Tongue (tissue), 2 donors: ENCODE data around the gene ROPN1L. TPM values are rescaled to one million over a fixed set of nuclear protein-coding genes. Genes with fewer than 3 reads are reported as not detected.

Experiments
- DNase-seq: peaks from one replicate; pipeline ENCODE4 v3.0.0-alpha.2; 2015
- total RNA-seq: library from RNA; depleted of rRNA; stranded (reverse); fragments of >200 nt; gene quantifications from one replicate; pipeline ENCODE4 v1.2.3, GENCODE V29; 2014

Gene ROPN1L
- total RNA-seq, 1 donor from 2014 or later, result 0.41 TPM

DNA sequence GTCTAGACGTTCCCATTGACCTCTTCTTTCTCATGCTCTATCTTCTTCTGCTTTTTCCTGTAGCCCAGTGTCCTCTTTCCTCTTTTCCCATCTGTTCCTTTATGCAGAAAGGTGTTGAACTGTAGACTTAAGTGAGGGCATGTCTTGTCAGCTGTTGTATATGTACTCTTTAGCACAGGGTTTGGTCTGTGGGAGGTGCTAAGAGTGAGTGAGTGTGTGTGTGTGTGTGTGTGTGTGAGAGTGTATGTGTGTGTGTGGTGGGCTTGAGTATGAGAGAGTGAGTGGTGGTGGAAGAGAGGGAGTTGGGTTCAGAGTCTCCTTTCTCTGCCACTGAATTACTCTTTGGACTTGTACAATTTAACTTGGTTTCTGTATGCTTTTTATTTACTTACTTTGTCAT, 10.3 kb upstream of the ROPN1L start:
- DNase-seq, result no peak

DNA sequence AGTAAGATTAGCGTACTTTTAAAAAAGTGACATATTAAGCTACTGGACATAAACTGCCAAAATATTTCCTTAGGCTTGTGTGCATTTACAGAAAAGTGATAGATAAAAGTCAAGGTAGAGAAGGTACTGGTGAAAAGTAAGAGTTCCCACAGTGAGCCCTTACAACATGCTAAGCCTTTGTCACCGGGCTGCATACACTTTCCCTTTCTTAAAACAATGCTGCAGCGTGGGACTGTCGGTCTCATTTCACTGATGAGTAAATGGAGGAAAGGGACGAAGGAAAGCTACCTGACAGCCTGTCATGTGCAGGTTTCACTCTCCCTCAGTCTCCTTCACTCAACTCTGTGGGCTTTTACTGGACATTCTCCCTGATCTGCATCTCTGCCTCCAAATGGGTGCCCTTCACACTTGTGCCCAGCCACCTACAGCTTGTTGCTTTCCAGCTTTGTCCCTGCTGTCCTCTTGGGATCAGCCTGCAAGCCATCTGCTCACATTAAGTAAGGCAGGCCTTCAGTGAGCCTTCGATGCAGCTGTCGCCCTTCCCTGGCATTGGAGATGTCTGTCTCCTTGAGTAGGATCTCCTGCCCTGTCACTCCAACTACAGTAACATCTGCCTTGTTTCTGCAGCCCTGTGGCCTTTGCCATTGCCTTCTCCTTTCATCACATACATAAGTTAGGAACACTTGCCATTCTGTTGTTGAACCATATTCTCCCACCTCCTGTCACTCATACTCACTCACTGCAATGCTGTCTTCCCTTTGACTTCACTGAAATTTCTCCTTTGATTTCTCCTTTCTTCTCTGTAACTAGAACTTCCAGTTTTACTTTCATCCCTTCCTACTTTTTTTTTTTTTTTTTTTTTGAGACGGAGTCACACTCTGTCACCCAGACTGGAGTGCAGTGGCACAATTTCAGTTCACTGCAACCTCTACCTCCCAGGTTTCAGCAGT, 9.3 kb upstream of the ROPN1L start:
- DNase-seq, result peak; percentile 74

DNA sequence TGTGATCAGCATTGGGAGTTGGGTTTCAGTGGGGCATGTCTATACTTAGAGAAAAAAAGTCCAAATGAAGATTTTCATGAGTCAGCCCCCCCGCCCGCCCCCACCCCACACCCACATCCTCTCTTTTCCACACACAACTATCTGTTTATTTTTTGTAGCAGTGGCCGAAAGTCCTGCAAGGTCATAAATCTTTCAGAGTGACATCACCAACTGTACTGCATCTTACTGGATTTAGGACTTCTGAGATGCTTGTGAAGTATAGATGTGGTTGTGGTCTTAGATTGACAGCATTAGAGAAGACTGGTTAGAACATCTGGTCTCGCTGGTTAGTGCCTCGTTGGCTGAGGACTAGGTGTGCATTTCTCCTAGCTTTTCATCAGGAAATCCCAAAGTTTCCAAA, 7.3 kb upstream of the ROPN1L start:
- no peak for DNase-seq

DNA sequence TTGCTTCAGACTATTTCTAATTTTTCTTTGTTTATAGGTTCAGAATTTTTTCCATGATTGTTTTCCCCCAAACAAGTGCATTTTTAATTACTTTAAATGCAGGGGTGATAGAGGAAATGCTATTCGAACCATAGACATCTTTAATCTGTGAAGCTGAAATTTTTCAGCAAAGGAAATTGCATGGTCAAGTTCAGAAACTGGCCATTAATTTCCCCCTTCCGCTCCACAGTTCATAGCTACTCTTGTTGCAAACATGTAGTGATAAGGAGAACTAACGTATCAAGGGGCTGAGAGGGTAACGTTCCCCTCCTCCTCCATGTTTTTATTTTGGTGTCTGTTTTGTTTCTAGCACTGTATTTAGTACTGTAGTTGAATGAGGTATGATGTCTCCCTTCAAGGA, 3.4 kb upstream of the ROPN1L start:
- DNase-seq, result no peak

DNA sequence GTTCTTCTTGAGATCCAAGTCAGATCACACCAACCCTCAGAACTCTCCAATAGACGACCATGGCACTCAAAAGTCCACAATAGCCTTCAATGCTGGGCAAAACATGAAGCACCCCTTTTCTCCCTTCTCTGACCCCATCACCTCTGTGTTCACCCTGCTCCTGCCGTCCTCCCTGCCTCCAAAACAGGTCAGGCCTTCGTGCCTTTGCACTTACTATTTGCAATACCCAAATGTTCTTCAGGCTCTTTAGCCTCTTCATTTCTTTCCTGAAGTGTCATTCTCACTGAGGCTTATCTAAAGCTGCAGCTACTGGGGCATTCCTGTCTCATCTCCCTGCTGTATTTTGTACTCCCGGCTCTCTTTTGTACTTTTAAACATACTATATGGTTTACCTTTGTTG, 2.0 kb upstream of the ROPN1L start:
- DNase-seq, result no peak

DNA sequence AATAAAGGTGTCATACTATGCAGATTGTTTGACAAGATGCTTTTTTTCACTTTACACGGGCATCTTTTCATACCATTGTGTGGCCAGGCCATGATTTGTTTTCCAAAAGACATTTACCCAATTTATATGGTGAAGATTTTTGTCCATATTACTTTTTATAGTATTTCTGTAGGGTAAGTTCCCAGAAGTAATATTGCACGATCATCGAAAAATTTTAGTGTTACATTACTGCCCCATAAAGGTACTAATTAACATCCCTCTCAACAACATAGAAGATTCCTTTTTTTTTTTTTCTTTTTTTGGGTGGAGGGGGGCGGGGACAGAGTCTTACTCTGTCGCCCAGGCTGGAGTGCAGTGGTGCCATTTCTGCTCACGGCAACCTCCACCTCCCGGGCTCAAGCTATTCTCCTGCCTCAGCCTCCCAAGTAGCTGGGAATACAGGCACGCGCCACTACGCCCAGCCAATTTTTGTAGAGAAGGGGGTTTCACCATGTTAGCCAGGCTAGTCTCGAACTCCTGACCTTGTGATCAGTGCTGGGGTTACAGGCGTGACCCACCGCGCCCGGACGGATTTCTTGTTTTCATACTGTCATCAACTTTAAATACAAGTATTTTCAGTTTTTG, 1.2 kb upstream of the ROPN1L start:
- DNase-seq, result no peak

DNA sequence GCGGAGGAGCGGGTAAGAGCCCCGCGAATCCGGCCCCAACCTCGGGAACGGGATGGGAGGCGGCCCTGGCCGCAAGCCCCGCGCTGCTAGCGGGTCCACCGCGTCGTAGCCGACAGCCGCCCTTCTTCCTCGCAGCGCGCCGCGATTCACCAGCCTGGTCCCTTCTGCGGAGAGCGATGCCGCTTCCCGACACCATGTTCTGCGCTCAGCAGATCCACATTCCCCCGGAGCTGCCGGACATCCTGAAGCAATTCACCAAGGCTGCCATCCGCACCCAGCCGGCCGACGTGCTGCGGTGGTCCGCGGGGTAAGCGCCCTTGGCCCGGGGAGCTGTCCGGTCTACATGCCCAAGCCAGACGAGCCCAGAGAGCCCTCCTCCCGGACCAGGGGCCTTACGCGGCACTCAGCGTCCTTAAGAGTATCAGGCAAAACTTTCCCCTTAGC, 335 bp downstream of the ROPN1L start:
- DNase-seq, result no peak

DNA sequence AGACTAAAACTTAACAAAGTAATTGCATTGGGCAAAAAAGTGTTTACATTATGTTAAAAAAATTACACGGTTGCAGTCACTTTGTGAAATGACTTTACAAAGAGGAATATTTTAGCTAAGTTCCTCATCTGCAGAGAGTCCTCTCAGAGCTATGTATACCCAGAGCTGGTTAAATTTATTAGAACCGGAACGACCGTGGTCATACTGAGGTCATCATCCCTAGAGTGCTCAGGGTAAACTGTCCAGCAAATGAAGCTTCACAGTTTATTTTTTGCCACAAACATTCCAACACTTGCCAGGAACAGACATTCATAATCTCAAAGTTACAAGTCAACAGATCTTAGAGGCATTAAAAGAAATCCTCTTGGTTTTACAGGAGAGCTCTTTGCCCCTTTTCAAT, 897 bp downstream of the ROPN1L start:
- no peak for DNase-seq

DNA sequence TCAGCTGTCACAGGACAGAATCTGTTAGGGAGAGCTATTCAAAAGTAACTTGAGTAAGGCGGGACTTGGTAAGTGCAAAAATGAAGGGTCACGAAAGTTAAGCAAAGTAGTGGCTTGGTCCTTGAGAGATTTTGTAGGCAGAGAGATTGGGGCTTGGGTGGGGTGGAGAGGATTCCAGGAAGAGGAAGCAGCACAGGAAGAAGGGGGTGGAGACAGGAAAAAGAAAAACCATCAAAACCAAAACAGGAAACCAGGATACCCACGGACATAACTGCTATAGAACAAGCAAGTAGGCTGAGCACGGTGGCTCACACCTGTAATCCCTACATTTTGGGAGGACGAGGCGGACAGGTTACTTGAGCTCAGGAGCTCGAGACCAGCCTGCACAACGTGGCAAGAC, 3.7 kb downstream of the ROPN1L start:
- no peak for DNase-seq

DNA sequence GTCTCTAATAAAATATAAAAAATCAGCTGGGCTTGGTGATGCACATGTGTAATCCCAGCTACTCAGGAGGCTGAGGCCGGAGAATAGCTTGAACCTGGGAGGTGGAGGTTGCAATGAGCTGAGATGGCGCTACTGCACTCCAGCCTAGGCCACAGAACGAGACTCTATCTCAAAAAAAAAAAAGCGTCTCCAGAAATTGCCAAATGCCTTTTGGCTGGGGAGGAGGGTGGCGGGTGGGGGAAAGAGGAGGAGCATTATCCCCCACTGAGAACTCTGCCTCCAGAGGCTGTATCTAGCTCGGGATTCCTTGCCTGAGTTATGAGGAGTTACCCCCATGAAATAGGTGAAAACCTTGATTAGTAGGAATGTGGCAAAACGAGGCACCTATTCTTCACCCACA, 4.8 kb downstream of the ROPN1L start:
- DNase-seq, result no peak

DNA sequence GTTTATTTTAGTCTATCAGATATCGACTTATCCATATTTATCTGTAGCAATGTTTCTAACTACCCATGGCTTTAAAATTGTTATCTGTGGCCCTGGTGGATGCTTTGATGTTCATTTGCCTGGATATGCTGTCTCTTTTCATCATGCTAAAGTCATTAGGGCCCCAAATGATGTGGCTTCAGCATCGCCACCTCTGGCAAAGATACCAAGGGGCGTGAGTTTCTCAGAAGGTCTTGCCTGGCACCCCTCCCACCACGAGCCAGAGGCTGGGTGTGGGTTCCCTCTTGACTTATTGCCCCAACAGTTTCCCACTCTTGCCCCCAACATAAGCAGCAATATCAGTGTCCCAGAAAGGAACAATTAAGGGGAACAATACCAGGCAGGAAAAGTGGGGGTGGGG, 5.4 kb downstream of the ROPN1L start:
- no peak for DNase-seq

DNA sequence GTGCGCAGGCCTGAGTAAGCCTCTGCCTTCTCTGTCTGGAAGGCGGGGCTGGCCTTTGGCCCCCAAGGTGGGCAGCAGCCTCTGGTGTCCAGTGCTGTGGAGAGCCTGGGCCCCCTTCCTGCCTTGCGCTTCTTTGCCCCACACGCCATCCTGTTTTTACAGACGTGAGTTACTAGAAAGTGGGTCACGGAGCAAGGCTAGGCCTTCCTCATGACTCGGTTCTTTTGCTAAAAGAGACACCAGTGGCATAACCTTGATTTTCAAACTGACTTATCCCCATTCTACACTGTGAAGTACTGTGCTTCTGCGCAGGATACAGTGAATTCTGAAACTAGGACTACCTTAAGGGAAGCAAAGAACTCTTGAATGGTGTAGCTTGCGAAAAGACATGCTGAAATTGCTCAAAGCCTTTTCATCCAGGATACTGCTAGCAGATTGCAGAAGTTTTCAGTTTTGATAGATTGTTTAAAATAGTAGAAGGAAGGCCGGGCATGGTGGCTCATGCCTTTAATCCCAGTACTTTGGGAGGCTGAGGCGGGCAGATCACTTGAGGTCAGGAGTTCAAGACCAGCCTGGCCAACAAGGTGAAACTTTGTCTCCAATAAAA, 7.2 kb downstream of the ROPN1L start:
- no peak for DNase-seq

DNA sequence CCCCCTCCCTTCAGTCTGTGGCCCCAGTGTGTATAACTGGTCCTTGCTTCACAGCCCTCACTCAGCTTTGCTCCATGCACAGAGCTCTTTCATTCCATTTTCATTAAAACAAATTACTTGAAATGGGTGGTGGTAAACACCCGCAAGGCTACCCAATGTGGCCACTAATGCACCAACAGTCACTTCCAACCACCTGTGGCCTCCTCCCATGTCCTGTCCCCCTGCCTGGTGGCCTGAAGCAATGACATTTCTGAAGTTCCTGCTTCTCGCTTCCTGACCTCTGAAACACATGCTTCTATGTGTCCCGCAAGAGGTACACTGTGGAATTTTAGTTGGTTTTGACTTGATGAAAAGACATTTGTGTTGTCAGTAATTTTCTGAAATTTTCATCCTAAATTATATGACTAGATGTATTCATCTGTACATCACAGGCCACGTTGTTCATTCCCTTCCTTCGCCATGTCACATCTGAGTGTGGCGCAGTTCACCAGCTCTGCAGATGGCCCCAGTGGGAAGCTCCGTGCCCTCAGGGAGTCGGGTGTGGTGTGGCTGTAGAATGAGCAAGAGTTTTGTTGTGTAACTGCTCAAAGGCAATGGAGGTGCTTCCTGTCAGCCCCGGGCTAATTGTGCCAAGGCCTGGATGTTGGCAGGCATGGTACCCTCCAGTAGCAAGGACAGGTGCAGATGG, 9.6 kb downstream of the ROPN1L start:
- no peak for DNase-seq

DNA sequence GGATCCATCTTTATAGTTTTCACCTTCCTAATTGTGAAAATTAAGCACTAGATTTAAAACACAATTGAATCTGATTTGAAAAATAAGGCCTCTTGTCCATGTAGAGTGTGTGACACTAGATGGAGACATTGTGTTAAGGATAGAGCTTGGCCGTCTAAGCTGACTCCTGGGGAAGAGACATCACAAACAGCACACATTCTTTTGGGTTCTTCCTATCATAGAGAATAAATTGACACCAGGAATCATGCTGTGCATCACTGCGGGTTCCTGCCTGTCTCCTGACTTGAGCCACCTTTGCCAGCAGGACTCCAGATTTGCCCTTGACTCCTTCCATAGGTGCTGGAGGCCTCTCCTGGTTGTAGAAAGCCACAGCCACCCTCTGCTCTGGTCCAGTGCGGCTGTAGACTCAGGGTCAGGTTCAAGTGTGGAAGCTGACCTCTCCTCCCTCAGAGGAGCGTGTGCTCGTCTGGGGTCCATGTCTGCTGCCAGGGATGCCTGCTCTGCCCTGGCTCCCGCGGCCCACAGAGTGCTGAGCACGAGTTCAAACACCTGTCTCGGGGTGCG, 11.2 kb downstream of the ROPN1L start:
- peak; percentile 80 for DNase-seq

DNA sequence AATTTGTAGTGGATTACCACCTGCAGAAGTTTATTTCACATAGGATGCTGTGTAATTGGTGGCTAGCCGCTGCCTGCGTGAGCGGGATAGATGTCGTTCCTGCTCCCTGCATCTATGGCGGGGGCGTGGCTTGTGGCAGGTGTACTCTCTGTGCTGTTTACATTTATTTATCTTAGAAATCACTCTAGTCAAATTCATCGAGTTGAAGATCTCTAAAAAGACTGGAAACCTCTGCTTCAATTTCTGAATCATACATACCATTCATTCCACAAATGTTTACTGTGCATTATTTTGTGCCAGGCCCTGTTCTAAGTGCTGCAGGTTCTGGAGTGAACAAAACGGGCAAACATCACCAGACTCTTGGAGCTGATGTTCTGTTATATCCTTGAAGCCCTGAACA, 11.9 kb downstream of the ROPN1L start:
- no peak for DNase-seq

DNA sequence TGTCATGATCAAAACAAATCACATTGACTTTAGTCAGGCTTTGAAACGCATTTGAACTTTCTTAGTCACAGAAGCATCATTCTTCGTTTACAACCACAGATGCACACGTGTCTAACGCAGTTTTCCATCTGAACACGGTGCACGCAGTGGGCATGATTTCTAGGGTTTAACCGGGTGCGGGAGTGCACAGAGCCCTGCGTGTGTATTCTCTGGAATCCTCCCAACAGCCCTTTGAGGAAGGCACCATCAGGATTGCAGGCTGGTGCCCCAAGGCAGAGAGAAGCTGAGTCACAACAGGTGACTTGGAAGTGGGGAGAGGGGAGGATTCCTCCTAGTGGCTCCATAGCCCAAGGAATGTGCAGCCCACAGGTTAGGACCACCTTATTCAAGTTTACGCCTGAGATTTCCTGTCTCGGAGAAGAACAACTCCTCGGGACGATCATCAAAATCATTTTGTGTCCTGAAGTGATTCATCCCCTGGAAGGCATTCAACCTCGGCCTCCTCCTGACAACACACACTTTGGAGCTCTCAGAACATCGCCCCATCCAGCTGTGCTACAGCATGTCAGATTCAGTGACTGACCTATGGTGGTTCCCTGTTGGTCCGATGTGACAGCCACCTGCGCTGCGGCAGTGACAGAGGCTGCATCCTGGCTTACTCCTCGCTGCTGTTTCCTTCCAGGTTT, 13.1 kb downstream of the ROPN1L start:
- no peak for DNase-seq

DNA sequence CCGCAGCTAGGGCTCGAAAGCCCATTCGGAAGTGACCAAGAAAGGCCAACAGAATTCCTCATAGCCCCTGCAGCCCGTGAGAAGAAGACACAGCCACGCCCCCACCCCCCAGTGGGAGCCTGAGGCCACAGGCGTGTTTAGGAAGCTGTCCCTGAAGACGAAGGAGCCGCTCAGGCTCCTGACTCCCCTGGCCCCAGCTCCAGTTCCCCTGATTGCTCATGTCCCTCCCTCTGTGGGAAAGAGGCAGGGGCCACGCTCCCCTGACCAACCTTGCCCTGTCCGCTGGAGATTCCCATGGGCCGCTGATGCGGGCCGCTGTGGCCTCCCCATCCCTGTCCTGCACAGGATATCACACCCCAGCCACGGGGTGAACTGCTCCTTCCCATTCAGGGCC, 13.6 kb downstream of the ROPN1L start:
- no peak for DNase-seq

DNA sequence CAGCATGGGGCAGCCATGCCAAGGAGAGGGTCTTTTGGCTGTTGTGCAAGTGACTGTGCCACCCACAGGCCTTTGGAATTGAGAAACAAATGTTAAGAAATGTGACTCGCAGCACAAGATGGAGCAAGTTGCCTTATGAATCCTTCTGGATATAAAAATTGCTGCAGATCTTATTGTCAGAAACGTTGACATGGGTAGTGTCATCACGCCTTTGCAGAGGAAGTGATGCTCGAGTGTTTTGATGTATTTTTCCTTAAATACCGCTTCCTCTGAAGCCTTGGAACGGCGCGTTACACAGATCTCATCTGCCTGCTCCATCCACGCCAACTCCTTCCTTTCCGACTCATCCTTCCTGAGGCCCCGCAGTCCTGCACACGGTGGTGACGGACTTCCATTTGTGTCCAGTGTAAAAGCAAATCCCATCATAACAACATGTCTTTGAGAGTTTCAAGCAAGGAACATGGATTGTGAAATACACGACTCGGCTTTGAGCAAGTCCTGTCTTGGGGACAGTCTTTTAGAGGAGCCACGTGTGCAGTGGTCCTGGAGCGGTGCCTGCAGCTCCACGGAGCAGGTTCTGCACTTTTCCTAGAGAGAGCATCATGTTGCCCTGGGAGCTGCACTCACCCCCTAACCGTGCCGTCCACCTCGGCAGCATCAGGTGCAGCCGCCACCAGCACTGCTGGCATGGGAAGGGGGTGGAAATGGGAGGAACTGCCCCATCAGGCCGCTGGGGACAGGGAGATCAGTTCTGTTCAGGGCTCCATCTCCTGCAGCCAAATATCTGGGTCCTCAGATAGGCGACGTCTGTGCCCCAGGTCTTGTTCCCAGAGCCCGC, 15.1 kb downstream of the ROPN1L start:
- DNase-seq, result no peak

DNA sequence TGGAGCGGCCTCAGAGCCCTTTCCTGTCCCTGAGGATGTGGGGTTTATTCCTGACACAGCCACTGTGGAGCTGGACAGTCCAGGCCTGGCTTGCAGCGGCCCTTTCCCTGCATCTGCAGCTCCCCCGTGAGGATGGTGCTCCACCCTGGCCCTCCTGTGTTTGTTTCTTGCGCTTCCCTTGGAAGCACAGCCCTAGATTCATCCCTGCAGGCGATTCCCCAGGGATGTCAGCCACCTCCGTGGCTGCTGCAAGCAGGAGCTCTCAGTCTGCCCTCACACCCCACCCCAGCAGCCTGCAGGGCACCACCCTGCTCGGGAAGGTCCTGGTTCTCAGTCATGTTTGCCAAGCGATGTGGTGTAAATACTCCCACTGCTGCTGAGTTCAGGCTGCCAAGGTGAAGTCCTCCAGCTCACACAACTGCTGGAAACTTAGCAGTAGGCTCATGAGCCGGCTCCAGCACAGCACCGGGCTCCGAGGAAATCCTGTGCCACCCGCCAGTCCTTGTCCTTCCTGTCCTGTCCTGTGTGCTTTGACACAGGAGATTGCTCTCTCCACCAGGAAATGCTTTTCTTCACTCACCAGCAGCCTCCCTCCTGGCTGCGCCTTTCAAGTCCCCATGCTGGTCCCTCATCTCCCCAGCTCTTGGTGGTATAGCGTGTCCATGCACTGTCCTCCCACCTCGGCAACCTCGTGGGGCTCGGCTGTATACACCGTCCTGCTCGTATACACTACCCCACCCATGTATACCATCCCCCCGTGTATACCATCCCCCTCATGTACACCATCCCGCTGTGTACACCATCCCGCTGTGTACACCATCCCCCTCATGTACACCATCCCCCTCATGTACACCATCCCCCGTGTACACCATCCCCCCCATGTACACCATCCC, 16.2 kb downstream of the ROPN1L start:
- no peak for DNase-seq
